Stimulated activated effector memory CD8-positive, alpha-beta T cell treated with anti-CD3 and anti-CD28 coated beads, Interleukin-12 subunit alpha, Interleukin-12 subunit beta, amount 100 ng/mL, for 72 hours (primary cell): Measurements from ENCODE around the gene GAS5.
"Not testable (repeated sequence)": the region's sequence is repeated elsewhere in the genome, so short reads cannot be mapped to it uniquely, and the experiment has no call there.

Experiments used
- ATAC-seq: fragments of 150-1000 bp; cut with Tn5 transposase; 2 replicates; pipeline ENCODE4 v1.10.0; 2021
- DNase-seq, 2 donors: peaks; one replicate each; pipeline ENCODE4 v3.0.0; 2021 to 2022; ENCODE audit warnings: low spot score in 2 of 2
- H3K27ac Mint-ChIP-seq: one replicate; pipeline ENCODE4 v1.8.0; 2022; ENCODE audit warnings: mild to moderate bottlenecking, mixed read lengths
- H3K36me3 Mint-ChIP-seq: one replicate; pipeline ENCODE4 v1.8.0; 2022; ENCODE audit warnings: mild to moderate bottlenecking, mixed read lengths
- H3K4me1 Mint-ChIP-seq: one replicate; pipeline ENCODE4 v1.8.0; 2022; ENCODE audit warnings: mixed read lengths
- H3K4me3 Mint-ChIP-seq: one replicate; pipeline ENCODE4 v1.8.0; 2022; ENCODE audit warnings: mild to moderate bottlenecking, mixed read lengths
- H3K9me3 Mint-ChIP-seq: one replicate; pipeline ENCODE4 v1.8.0; 2022; ENCODE audit warnings: mixed read lengths

The GAS5 gene

GRCh38 chr1:173863224-173864161, 4.3 kb downstream of the GAS5 start:
- ATAC-seq = no peak

GRCh38 chr1:173862769-173863223, 5.0 kb downstream of the GAS5 start:
- H3K4me3 Mint-ChIP-seq = no peak overlapping the region
- peaks cover 100% of the 10 kb centered on the region for H3K36me3 Mint-ChIP-seq
- H3K4me1 Mint-ChIP-seq = peaks cover 50% of the 10 kb centered on the region
- H3K27ac Mint-ChIP-seq = peak overlapping the region; percentile 99
- DNase-seq = no peak
- no peak for ATAC-seq
- H3K9me3 Mint-ChIP-seq = no peaks in the 10 kb centered on the region

More at GRCh38 chr1:173863224-173864161, 4.3 kb downstream of the GAS5 start:
- peak overlapping the region; percentile 99 for H3K27ac Mint-ChIP-seq
- DNase-seq = no peak
- H3K36me3 Mint-ChIP-seq = peaks cover 100% of the 10 kb centered on the region
- peak overlapping the region; percentile 94 for H3K4me3 Mint-ChIP-seq
- H3K4me1 Mint-ChIP-seq = peaks cover 53% of the 10 kb centered on the region
- H3K9me3 Mint-ChIP-seq = no peaks in the 10 kb centered on the region

- peaks cover 100% of the 10 kb centered on the region for H3K36me3 Mint-ChIP-seq
- ATAC-seq = peak; percentile 31
- not testable (repeated sequence) for DNase-seq, H3K9me3 Mint-ChIP-seq, H3K4me3 Mint-ChIP-seq
- H3K4me1 Mint-ChIP-seq = peaks cover 47% of the 10 kb centered on the region
- H3K27ac Mint-ChIP-seq = peak overlapping the region; percentile 99
Observed at GRCh38 chr1:173862146-173862768, 5.5 kb downstream of the GAS5 start.

- Mint-ChIP-seq H3K4me3 (no peak overlapping the region), H3K4me1 (peaks cover 44% of the 10 kb centered on the region), H3K27ac (peak overlapping the region; percentile 99), H3K9me3 (no peaks in the 10 kb centered on the region), H3K36me3 (peaks cover 98% of the 10 kb centered on the region)
- no peak for DNase-seq
- ATAC-seq = peak; percentile 11
Observed at GRCh38 chr1:173861731-173862145, 6.1 kb downstream of the GAS5 start.

- no peak for DNase-seq
- H3K4me1 Mint-ChIP-seq = peaks cover 27% of the 10 kb centered on the region
- H3K9me3 Mint-ChIP-seq = no peaks in the 10 kb centered on the region
- H3K4me3 Mint-ChIP-seq = no peak overlapping the region
- no peak for ATAC-seq
- H3K36me3 Mint-ChIP-seq = peaks cover 98% of the 10 kb centered on the region
- H3K27ac Mint-ChIP-seq = no peak overlapping the region
Observed at GRCh38 chr1:173860065-173860464, 7.7 kb downstream of the GAS5 start.

GRCh38 chr1:173859547-173859946, 8.2 kb downstream of the GAS5 start:
- peaks cover 98% of the 10 kb centered on the region for H3K36me3 Mint-ChIP-seq
- ATAC-seq, H3K9me3 Mint-ChIP-seq, DNase-seq, H3K4me3 Mint-ChIP-seq, H3K27ac Mint-ChIP-seq: not testable (repeated sequence)
- H3K4me1 Mint-ChIP-seq = peaks cover 22% of the 10 kb centered on the region

- Mint-ChIP-seq H3K9me3 (no peaks in the 10 kb centered on the region), H3K36me3 (peaks cover 98% of the 10 kb centered on the region), H3K4me1 (peaks cover under 1% of the 10 kb centered on the region), H3K27ac (peak overlapping the region; percentile 52), H3K4me3 (no peak overlapping the region)
- ATAC-seq = no peak
- DNase-seq = no peak
Observed at GRCh38 chr1:173857363-173857917, 10.3 kb downstream of the GAS5 start.

GRCh38 chr1:173856903-173857302, 10.9 kb downstream of the GAS5 start:
- Mint-ChIP-seq H3K4me1 (no peaks in the 10 kb centered on the region), H3K9me3 (no peaks in the 10 kb centered on the region)

GRCh38 chr1:173856014-173856413, 11.8 kb downstream of the GAS5 start:
- peak overlapping the region; percentile 43 for H3K27ac Mint-ChIP-seq
- no peak overlapping the region for H3K4me3 Mint-ChIP-seq
- H3K4me1 Mint-ChIP-seq = no peaks in the 10 kb centered on the region

More at GRCh38 chr1:173856903-173857302, 10.9 kb downstream of the GAS5 start:
- Mint-ChIP-seq H3K27ac (peak overlapping the region; percentile 52), H3K36me3 (peaks cover 98% of the 10 kb centered on the region), H3K4me3 (no peak overlapping the region)
- no peak for ATAC-seq
- no peak for DNase-seq

GRCh38 chr1:173853074-173853473, 14.7 kb downstream of the GAS5 start:
- ATAC-seq (no peak), DNase-seq (no peak)
- H3K36me3 Mint-ChIP-seq = peaks cover 98% of the 10 kb centered on the region
- no peaks in the 10 kb centered on the region for H3K4me1 Mint-ChIP-seq
- no peak overlapping the region for H3K4me3 Mint-ChIP-seq
- no peak overlapping the region for H3K27ac Mint-ChIP-seq
- no peaks in the 10 kb centered on the region for H3K9me3 Mint-ChIP-seq

More at GRCh38 chr1:173856014-173856413, 11.8 kb downstream of the GAS5 start:
- no peak for ATAC-seq
- Mint-ChIP-seq H3K9me3 (no peaks in the 10 kb centered on the region), H3K36me3 (peaks cover 98% of the 10 kb centered on the region)
- no peak for DNase-seq

- no peak overlapping the region for H3K4me3 Mint-ChIP-seq
- DNase-seq (no peak), ATAC-seq (no peak)
- no peak overlapping the region for H3K27ac Mint-ChIP-seq
- no peaks in the 10 kb centered on the region for H3K4me1 Mint-ChIP-seq
- peaks cover 98% of the 10 kb centered on the region for H3K36me3 Mint-ChIP-seq
- no peaks in the 10 kb centered on the region for H3K9me3 Mint-ChIP-seq
Observed at GRCh38 chr1:173852105-173852504, 15.7 kb downstream of the GAS5 start.

- H3K27ac Mint-ChIP-seq = no peak overlapping the region
- ATAC-seq (no peak), DNase-seq (no peak)
- H3K36me3 Mint-ChIP-seq = peaks cover 79% of the 10 kb centered on the region
- H3K4me1 Mint-ChIP-seq = no peaks in the 10 kb centered on the region
- no peak overlapping the region for H3K4me3 Mint-ChIP-seq
- H3K9me3 Mint-ChIP-seq = no peaks in the 10 kb centered on the region
Observed at GRCh38 chr1:173832748-173833147, 35.0 kb downstream of the GAS5 start.

GRCh38 chr1:173827611-173828010, 40.2 kb downstream of the GAS5 start:
- Mint-ChIP-seq H3K36me3 (peaks cover 53% of the 10 kb centered on the region), H3K27ac (no peak overlapping the region), H3K4me3 (no peak overlapping the region), H3K9me3 (no peaks in the 10 kb centered on the region), H3K4me1 (peaks cover 11% of the 10 kb centered on the region)
- no peak for ATAC-seq
- DNase-seq = no peak

- no peaks in the 10 kb centered on the region for H3K9me3 Mint-ChIP-seq
- ATAC-seq = peak; percentile 91
- DNase-seq = peak; percentile 70 to 94
- H3K4me1 Mint-ChIP-seq = peaks cover 23% of the 10 kb centered on the region
- peak within 1 kb of the TSS; percentile 91 for H3K4me3 Mint-ChIP-seq
- H3K36me3 Mint-ChIP-seq = peaks cover 48% of the 10 kb centered on the region
- H3K27ac Mint-ChIP-seq = peak within 1 kb of the TSS; percentile 97
Observed at GRCh38 chr1:173824315-173825081, 43.3 kb downstream of the GAS5 start, which contains the start of the genes CENPL and DARS2. Gene CENPL (minus strand): TSS chr1:173824883. CDS start chr1:173811299, 13,584 bp downstream. Gene DARS2 (plus strand): TSS chr1:173824673. CDS start chr1:173825230, 557 bp downstream.
